ENCODE results near the gene WIPF1. TPM values are rescaled to one million over a fixed set of nuclear protein-coding genes. Genes with fewer than 3 reads are reported as not detected.

The WIPF1 gene
- total RNA-seq, 4 donors from 2014 or later: 20.9 to 60.1 (median 43.3) TPM

DNA sequence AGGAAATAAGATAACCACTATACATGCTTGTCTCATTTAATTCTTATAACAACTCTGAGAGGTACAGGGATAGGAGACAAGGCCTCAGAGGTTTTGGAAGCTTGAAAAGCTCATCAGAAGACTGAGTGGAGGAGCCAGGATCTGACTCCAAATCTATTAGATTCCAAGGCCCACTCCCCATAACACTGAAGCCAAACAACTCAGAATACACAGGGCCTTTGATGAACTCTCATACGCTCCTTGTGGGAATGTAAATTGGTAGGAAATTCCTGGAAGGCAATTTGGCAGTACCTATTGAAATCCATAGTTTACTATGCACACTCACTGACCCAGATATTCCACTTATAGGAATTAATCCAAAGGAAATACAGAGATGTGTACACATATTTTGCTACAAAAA, 27.9 kb downstream of the WIPF1 start:
- TF ChIP-seq CTCF (IDR thresholded peaks at IDR 0.05): no peak
- ATAC-seq (ENCODE audit: low FRiP score): no peak
- no peak for DNase-seq (ENCODE audit: low spot score)

DNA sequence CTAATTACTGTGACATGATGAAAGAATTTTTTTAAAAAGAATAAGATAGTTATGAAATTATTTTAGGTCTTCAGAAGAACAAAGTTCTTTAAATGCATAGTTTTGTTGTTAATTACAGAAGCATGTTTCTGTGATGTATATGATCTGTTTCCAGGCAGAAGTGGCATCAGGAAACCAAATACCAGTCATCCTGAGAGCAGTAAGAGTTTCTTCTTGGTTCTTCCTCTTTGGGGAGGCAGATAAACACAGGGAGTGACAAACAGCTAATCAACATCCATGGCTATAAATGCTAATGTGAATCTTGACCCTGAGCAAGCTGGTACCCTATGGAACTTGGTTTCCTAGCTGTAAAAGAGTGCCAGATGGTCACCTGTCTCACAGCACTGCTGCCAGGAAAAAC, 29.2 kb downstream of the WIPF1 start:
- TF ChIP-seq CTCF (IDR thresholded peaks at IDR 0.05): no peak
- DNase-seq (ENCODE audit: low spot score) (no peak), ATAC-seq (ENCODE audit: low FRiP score) (no peak)

DNA sequence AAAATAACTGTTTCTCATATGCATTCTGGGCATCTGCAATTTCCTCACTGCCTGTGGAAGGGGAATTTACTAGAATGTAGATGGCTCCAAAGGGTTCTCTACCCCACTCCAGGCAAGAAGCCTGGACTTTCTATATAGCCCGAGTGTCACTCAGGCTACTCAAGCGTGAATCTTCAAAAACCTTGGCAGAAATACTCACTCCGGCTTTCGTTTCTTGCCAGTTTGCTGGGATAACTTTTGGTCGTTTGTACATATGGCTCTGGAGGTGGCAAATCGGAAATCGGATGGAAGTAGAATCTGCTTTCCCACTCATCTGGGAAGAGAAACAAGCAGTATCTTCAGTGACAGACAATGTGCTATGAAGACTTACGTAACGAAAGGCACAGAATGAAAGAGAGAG, 30.7 kb downstream of the WIPF1 start:
- TF ChIP-seq CTCF (IDR thresholded peaks at IDR 0.05): no peak
- DNase-seq (ENCODE audit: low spot score) (no peak), ATAC-seq (ENCODE audit: low FRiP score) (no peak)

DNA sequence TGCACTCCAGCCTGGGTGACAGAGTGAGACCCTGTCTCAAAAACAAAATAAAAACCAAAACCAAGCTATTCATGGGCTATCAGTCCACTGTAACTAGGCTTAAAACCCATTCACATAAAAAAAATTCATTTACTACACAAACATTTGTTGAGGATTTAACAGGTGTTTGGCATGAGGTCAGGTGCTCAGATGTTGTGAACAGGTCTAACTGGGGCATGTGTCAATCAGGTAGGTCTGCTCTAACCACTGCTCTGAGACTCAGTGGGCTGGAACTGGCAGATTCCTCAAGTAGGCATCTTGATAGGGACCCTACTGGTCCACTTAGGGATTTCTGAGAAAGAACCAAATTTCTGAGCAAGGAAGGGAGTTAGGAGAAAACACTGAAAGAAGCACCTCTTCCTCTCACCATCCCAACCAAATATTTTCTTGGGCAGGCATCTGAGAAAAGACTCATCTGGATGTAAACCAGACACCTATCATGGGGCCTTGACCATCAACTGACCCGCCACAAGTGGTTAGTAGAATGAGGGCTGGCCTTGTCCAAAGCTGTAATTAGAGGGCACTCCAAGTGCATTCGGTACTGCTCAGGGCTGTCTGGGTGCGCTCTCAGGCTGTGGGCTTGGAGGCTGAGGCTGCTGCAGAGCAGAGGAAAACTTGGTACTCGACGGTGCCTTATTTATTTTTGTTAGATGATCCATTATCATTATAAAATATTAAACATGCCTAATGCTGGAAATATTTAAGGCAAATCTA, 33.9 kb downstream of the WIPF1 start:
- DNase-seq (ENCODE audit: low spot score) (no peak), ATAC-seq (ENCODE audit: low FRiP score) (no peak)
- no peak for TF ChIP-seq CTCF (IDR thresholded peaks at IDR 0.05)

- no peak for ATAC-seq (ENCODE audit: low FRiP score)
- no peak for DNase-seq (ENCODE audit: low spot score)
- no peak for TF ChIP-seq CTCF (IDR thresholded peaks at IDR 0.05)
Measured at GRCh38 chr2:174561972-174562370, 35.6 kb downstream of the WIPF1 start.

GRCh38 chr2:174561283-174561971, 36.2 kb downstream of the WIPF1 start:
- ATAC-seq (ENCODE audit: low FRiP score) (no peak), DNase-seq (ENCODE audit: low spot score) (no peak)
- no peak for TF ChIP-seq CTCF (IDR thresholded peaks at IDR 0.05)

- DNase-seq (ENCODE audit: low spot score) (no peak), ATAC-seq (ENCODE audit: low FRiP score) (no peak)
- TF ChIP-seq CTCF (IDR thresholded peaks at IDR 0.05): no peak
Measured at GRCh38 chr2:174560737-174561136, 36.9 kb downstream of the WIPF1 start.

Measured in omental fat pad (tissue), 4 donors.